Fibroblast of pulmonary artery (primary cell): ENCODE data around the gene SRSF11.

Source experiments
- DNase-seq: peaks from one replicate; pipeline ENCODE4 v3.0.0-alpha.2; 2010; ENCODE audit warnings: low read depth
- H3K4me3 ChIP-seq: replicated peaks from 2 replicates; pipeline ENCODE4 v1.5.1; 2011; ENCODE audit warnings: low read depth, mild to moderate bottlenecking, control low read depth, low read length, moderate library complexity
- CTCF ChIP-seq: IDR thresholded peaks from 2 replicates; pipeline ENCODE4 v1.5.1; 2011; ENCODE audit warnings: mild to moderate bottlenecking, control low read depth, low read length, inconsistent platforms; ENCODE audit errors: missing control alignments

The SRSF11 gene

GRCh38 chr1:70195342-70195741 is 25.8 kb upstream of the SRSF11 start:
- TF ChIP-seq CTCF = no peak
- no peak overlapping the region for H3K4me3 ChIP-seq
- no peak for DNase-seq

- no peak overlapping the region for H3K4me3 ChIP-seq
- no peak for DNase-seq
- TF ChIP-seq CTCF = no peak
Observed at GRCh38 chr1:70196333-70196732, 24.8 kb upstream of the SRSF11 start.

GRCh38 chr1:70200065-70200464 is 21.1 kb upstream of the SRSF11 start:
- no peak overlapping the region for H3K4me3 ChIP-seq
- no peak for TF ChIP-seq CTCF
- DNase-seq = no peak

GRCh38 chr1:70202173-70202758 is 18.9 kb upstream of the SRSF11 start:
- TF ChIP-seq CTCF = no peak
- H3K4me3 ChIP-seq = no peak overlapping the region
- no peak for DNase-seq

- no peak for TF ChIP-seq CTCF
- H3K4me3 ChIP-seq = peak overlapping the region; percentile 99
- DNase-seq = no peak
Observed at GRCh38 chr1:70204139-70204538, 17.0 kb upstream of the SRSF11 start.

- DNase-seq = no peak
- no peak for TF ChIP-seq CTCF
- peak overlapping the region; percentile 99 for H3K4me3 ChIP-seq
Observed at GRCh38 chr1:70204600-70204999, 16.6 kb upstream of the SRSF11 start.

GRCh38 chr1:70205071-70205433 is 16.1 kb upstream of the SRSF11 start:
- no peak for TF ChIP-seq CTCF
- H3K4me3 ChIP-seq = peak overlapping the region; percentile 99
- DNase-seq = no peak
